HL-60 (cell line): ENCODE measurements around the gene AFF3.

Experiments
- DNase-seq, 2 experiments: peaks; one replicate each; pipeline ENCODE4 v3.0.0-alpha.2; 2010 to 2020; ENCODE audit warnings: low read depth in 1 of 2, low spot score in 1 of 2
- H3K27ac ChIP-seq: fragments of 250-450 bp; sonication (Bioruptor Pico); replicated peaks from 2 replicates; pipeline ENCODE4 v1.5.1; 2020; ENCODE audit warnings: mild to moderate bottlenecking, moderate library complexity
- H3K27me3 ChIP-seq: fragments of 250-450 bp; sonication (Bioruptor Pico); 2 replicates; pipeline ENCODE4 v1.5.1; 2021; ENCODE audit warnings: mild to moderate bottlenecking, moderate library complexity; ENCODE audit not compliant: insufficient read depth, poor library complexity, severe bottlenecking
- H3K4me3 ChIP-seq: replicated peaks from 2 replicates; pipeline ENCODE4 v1.5.1; 2011; ENCODE audit warnings: mild to moderate bottlenecking, control low read depth, low read length; ENCODE audit not compliant: insufficient read depth
- GABPA ChIP-seq: IDR thresholded peaks from 2 replicates; pipeline ENCODE4 v1.6.1; 2012; ENCODE audit warnings: low read depth
- POLR2AphosphoS5 ChIP-seq: IDR thresholded peaks from 2 replicates; pipeline ENCODE4 v1.6.1; 2012; ENCODE audit warnings: low read depth
- SPI1 ChIP-seq: IDR thresholded peaks from 2 replicates; pipeline ENCODE4 v1.6.1; 2012; ENCODE audit warnings: low read depth, mild to moderate bottlenecking, borderline replicate concordance
- TF ChIP-seq, protein P1 (sequence below): IDR thresholded peaks from 2 replicates; pipeline ENCODE4 v1.6.1; 2012; ENCODE audit warnings: low read depth; ENCODE audit not compliant: insufficient replicate concordance
- TF ChIP-seq, protein P2 (sequence below): IDR thresholded peaks from one replicate; pipeline ENCODE4 v1.5.1; 2011; ENCODE audit warnings: low read length, control low read depth, inconsistent platforms; ENCODE audit not compliant: insufficient read depth

Gene AFF3

DNA sequence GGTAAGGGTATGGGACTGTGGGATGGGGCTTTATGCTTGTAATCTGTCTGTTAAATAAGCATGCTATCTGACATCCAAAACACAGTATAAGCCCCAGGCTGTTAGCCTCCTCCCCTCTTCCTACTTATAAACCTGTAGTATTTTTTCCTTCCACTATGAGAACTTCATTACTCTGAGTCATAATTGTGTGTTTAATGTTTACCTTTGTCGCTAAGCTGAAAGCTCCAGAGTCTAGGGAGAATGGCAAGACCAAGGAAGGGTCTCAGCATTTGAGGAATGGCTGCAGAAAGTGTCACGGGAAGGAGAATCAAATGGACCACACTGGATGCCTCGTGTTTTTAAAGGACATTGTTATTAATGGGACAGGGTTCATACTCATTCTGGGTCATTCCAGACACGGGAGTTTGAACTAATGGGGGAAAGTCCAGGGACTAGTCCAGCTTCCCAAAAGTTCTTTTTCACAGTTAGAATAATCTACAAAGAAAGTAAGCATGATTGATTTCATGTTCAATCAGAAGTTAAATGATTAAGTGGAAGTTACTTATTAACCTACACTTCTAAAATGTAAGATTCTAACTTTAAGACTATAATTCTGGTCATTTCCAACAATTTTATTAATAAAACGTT lies 292.2 kb downstream of the AFF3 start:
- Histone ChIP-seq H3K4me3 (no peak overlapping the region), H3K27me3 (no peaks in the 10 kb centered on the region), H3K27ac (no peak overlapping the region)
- TF ChIP-seq, protein P1, sequence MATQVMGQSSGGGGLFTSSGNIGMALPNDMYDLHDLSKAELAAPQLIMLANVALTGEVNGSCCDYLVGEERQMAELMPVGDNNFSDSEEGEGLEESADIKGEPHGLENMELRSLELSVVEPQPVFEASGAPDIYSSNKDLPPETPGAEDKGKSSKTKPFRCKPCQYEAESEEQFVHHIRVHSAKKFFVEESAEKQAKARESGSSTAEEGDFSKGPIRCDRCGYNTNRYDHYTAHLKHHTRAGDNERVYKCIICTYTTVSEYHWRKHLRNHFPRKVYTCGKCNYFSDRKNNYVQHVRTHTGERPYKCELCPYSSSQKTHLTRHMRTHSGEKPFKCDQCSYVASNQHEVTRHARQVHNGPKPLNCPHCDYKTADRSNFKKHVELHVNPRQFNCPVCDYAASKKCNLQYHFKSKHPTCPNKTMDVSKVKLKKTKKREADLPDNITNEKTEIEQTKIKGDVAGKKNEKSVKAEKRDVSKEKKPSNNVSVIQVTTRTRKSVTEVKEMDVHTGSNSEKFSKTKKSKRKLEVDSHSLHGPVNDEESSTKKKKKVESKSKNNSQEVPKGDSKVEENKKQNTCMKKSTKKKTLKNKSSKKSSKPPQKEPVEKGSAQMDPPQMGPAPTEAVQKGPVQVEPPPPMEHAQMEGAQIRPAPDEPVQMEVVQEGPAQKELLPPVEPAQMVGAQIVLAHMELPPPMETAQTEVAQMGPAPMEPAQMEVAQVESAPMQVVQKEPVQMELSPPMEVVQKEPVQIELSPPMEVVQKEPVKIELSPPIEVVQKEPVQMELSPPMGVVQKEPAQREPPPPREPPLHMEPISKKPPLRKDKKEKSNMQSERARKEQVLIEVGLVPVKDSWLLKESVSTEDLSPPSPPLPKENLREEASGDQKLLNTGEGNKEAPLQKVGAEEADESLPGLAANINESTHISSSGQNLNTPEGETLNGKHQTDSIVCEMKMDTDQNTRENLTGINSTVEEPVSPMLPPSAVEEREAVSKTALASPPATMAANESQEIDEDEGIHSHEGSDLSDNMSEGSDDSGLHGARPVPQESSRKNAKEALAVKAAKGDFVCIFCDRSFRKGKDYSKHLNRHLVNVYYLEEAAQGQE: no peak
- TF ChIP-seq, protein P2, sequence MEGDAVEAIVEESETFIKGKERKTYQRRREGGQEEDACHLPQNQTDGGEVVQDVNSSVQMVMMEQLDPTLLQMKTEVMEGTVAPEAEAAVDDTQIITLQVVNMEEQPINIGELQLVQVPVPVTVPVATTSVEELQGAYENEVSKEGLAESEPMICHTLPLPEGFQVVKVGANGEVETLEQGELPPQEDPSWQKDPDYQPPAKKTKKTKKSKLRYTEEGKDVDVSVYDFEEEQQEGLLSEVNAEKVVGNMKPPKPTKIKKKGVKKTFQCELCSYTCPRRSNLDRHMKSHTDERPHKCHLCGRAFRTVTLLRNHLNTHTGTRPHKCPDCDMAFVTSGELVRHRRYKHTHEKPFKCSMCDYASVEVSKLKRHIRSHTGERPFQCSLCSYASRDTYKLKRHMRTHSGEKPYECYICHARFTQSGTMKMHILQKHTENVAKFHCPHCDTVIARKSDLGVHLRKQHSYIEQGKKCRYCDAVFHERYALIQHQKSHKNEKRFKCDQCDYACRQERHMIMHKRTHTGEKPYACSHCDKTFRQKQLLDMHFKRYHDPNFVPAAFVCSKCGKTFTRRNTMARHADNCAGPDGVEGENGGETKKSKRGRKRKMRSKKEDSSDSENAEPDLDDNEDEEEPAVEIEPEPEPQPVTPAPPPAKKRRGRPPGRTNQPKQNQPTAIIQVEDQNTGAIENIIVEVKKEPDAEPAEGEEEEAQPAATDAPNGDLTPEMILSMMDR: no peak
- no peak for TF ChIP-seq GABPA
- TF ChIP-seq POLR2AphosphoS5: no peak
- no peak for TF ChIP-seq SPI1
- no peak for DNase-seq

- Histone ChIP-seq H3K27me3 (no peaks in the 10 kb centered on the region), H3K4me3 (no peak overlapping the region), H3K27ac (no peak overlapping the region)
- DNase-seq: no peak
- no peak for TF ChIP-seq POLR2AphosphoS5
- TF ChIP-seq, protein P2: no peak
- TF ChIP-seq SPI1: no peak
- TF ChIP-seq, protein P1: no peak
- TF ChIP-seq GABPA: no peak
Measured at GRCh38 chr2:99846462-99847107, 295.8 kb downstream of the AFF3 start.

DNA sequence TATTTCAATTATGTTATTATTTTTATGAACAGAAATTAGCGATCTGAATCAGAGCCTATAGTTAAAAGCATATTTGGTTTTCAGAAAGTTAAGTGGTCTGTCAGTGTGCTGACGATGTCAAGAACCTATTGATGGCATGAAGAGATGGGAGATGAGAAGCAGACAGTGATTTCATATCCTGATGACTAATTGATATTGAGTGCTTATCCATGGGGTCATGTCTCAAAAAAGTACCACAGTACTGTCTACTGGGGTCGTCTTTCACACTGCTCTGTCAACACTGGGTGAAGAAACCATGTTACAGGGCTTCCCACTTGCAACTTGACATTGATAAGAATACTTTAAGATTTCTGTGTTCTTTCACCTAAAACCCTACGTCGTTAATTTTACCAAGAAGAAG lies 297.1 kb downstream of the AFF3 start:
- TF ChIP-seq SPI1 (no peak), GABPA (no peak)

GRCh38 chr2:99842451-99842850 lies 299.9 kb downstream of the AFF3 start:
- no peak for TF ChIP-seq SPI1
- Histone ChIP-seq H3K27ac (no peak overlapping the region), H3K4me3 (no peak overlapping the region), H3K27me3 (no peaks in the 10 kb centered on the region)
- no peak for DNase-seq

More for the DNA sequence above, 297.1 kb downstream of the AFF3 start:
- Histone ChIP-seq H3K27ac (no peak overlapping the region), H3K27me3 (no peaks in the 10 kb centered on the region), H3K4me3 (no peak overlapping the region)
- no peak for DNase-seq

- no peak for DNase-seq
- Histone ChIP-seq H3K4me3 (no peak overlapping the region), H3K27ac (no peak overlapping the region), H3K27me3 (no peaks in the 10 kb centered on the region)
- TF ChIP-seq GABPA (no peak), SPI1 (peak; percentile 34; the same call in 1 of the 2 replicates)
Measured at GRCh38 chr2:99841749-99842148, 300.6 kb downstream of the AFF3 start.
